Trophoblast cell (in vitro differentiated cells and primary cell): ENCODE measurements around the gene PCNT.
A peak's percentile ranks its signal among the peaks of the same experiment; 100 is the strongest.

Experiments used
- DNase-seq, 2 donors: peaks; one replicate each; pipeline ENCODE4 v3.0.0-alpha.2; 2016
- H2AFZ ChIP-seq: 2 replicates; pipeline ENCODE4 v1.6.1; 2013; ENCODE audit warnings: low read length, moderate library complexity, mild to moderate bottlenecking; ENCODE audit not compliant: insufficient read depth, poor library complexity
- H2AK5ac ChIP-seq: 2 replicates; pipeline ENCODE4 v1.6.1; 2013; ENCODE audit warnings: mild to moderate bottlenecking, low read length
- H2BK120ac ChIP-seq: 2 replicates; pipeline ENCODE4 v1.6.1; 2013; ENCODE audit warnings: low read length, mild to moderate bottlenecking, moderate library complexity; ENCODE audit not compliant: insufficient read depth, poor library complexity
- H2BK12ac ChIP-seq: 2 replicates; pipeline ENCODE4 v1.6.1; 2013; ENCODE audit warnings: mild to moderate bottlenecking, low read length, moderate library complexity
- H2BK5ac ChIP-seq: 2 replicates; pipeline ENCODE4 v1.6.1; 2013; ENCODE audit warnings: low read length, low read depth, moderate library complexity, mild to moderate bottlenecking; ENCODE audit not compliant: poor library complexity
- H3K14ac ChIP-seq: 2 replicates; pipeline ENCODE4 v1.6.1; 2013; ENCODE audit warnings: mild to moderate bottlenecking, low read length
- H3K18ac ChIP-seq: 2 replicates; pipeline ENCODE4 v1.6.1; 2013; ENCODE audit warnings: mild to moderate bottlenecking, low read length
- H3K23ac ChIP-seq: 2 replicates; pipeline ENCODE4 v1.6.1; 2013; ENCODE audit warnings: low read length
- H3K27ac ChIP-seq: 2 replicates; pipeline ENCODE4 v1.5.1; 2013; ENCODE audit warnings: low read depth, mild to moderate bottlenecking, inconsistent platforms, low read length, moderate library complexity
- H3K27me3 ChIP-seq: 2 replicates; pipeline ENCODE4 v1.6.1; 2013; ENCODE audit warnings: inconsistent platforms, mild to moderate bottlenecking, low read length, moderate library complexity; ENCODE audit not compliant: insufficient read depth
- H3K36me3 ChIP-seq, 2 experiments: 1 replicate in 1 of 2; 2 replicates in 1 of 2; pipeline ENCODE4 v1.6.1; 2013; ENCODE audit warnings: low read length in 2 of 2, mild to moderate bottlenecking in 2 of 2, moderate library complexity in 1 of 2; ENCODE audit not compliant: insufficient read depth in 2 of 2, control insufficient read depth in 1 of 2
- H3K4ac ChIP-seq: 2 replicates; pipeline ENCODE4 v1.6.1; 2013; ENCODE audit warnings: low read depth, mild to moderate bottlenecking, low read length, moderate library complexity
- H3K4me1 ChIP-seq, 2 experiments: 1 replicate in 1 of 2; 2 replicates in 1 of 2; pipeline ENCODE4 v1.6.1; 2013; ENCODE audit warnings: low read length in 2 of 2, mild to moderate bottlenecking in 2 of 2, moderate library complexity in 1 of 2; ENCODE audit not compliant: insufficient read depth in 2 of 2, control insufficient read depth in 1 of 2
- H3K4me2 ChIP-seq: 2 replicates; pipeline ENCODE4 v1.6.1; 2013; ENCODE audit warnings: inconsistent platforms, mild to moderate bottlenecking, low read length, moderate library complexity
- H3K4me3 ChIP-seq: 2 replicates; pipeline ENCODE4 v1.5.1; 2013; ENCODE audit warnings: mild to moderate bottlenecking, low read depth, low read length, inconsistent platforms
- H3K79me1 ChIP-seq: one replicate; pipeline ENCODE4 v1.6.1; 2013; ENCODE audit warnings: low read length
- H3K79me2 ChIP-seq: 2 replicates; pipeline ENCODE4 v1.6.1; 2013; ENCODE audit warnings: low read length, mild to moderate bottlenecking; ENCODE audit not compliant: control insufficient read depth, insufficient read depth, poor library complexity
- H3K9ac ChIP-seq: 2 replicates; pipeline ENCODE4 v1.6.1; 2013; ENCODE audit warnings: mild to moderate bottlenecking, low read length
- H3K9me3 ChIP-seq: 2 replicates; pipeline ENCODE4 v1.6.1; 2013; ENCODE audit warnings: low read depth, mild to moderate bottlenecking, control low read depth, inconsistent platforms, low read length; ENCODE audit not compliant: insufficient read depth
- H4K12ac ChIP-seq: 2 replicates; pipeline ENCODE4 v1.6.1; 2013; ENCODE audit warnings: low read depth, mild to moderate bottlenecking, low read length, moderate library complexity
- H4K8ac ChIP-seq: 2 replicates; pipeline ENCODE4 v1.6.1; 2013; ENCODE audit warnings: low read depth, mild to moderate bottlenecking, low read length, moderate library complexity
- H4K91ac ChIP-seq: one replicate; pipeline ENCODE4 v1.6.1; 2013; ENCODE audit warnings: low read depth, mild to moderate bottlenecking, low read length, moderate library complexity
- WGBS: extraction: QIAGEN DNeasy Blood & Tissue Kit; methylation state at CpG from one replicate; pipeline ENCODE4 v1.1.7; 2013; ENCODE audit warnings: missing lambda C conversion rate; ENCODE audit not compliant: insufficient read length, insufficient coverage; ENCODE audit errors: extremely low coverage; 5-methylcytosine and 5-hydroxymethylcytosine counted together

The PCNT gene

DNA sequence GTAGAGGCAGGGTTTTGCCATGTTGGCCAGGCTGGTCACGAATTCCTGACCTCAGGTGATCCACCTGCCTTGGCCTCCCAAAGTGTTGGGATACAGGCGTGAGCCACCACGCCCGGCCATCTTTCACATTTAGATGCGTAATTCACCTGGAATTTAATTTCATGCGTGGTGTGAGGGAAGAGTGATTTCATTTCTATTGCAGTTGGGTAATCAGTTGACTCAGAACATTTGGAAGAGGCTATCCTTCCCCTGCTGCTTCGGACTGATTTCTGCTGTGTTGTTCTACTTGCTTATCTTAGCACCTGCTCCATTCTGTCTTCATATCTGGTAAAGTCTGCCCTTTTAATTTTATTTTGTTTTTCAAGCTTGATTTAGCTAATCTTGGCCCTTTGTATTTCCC is 153.8 kb downstream of the PCNT start:
- H3K4me3 ChIP-seq, result no peak overlapping the region
- WGBS, result no CpG with 5 or more reads among the region's 7 CpGs
- H3K27ac ChIP-seq, result no peak overlapping the region
- no peaks in the 10 kb centered on the region for H3K4me1 ChIP-seq
- H2BK5ac ChIP-seq, result no peak overlapping the region
- H3K27me3 ChIP-seq, result no peaks in the 10 kb centered on the region
- no peak overlapping the region for H3K9ac ChIP-seq
- H2AFZ ChIP-seq, result no peak overlapping the region
- no peak overlapping the region for H2BK120ac ChIP-seq
- H3K79me1 ChIP-seq, result no peaks in the 10 kb centered on the region
- no peaks in the 10 kb centered on the region for H3K79me2 ChIP-seq
- no peak overlapping the region for H3K18ac ChIP-seq
- no peak overlapping the region for H3K4me2 ChIP-seq
- peak; percentile 41 to 85 for DNase-seq
- no peak overlapping the region for H3K4ac ChIP-seq
- peaks cover 9 to 11% of the 10 kb centered on the region in 2 experiments for H3K36me3 ChIP-seq
- H4K91ac ChIP-seq, result no peak overlapping the region
- H2BK12ac ChIP-seq, result no peak overlapping the region
- no peaks in the 10 kb centered on the region for H3K9me3 ChIP-seq
- H4K8ac ChIP-seq, result no peak overlapping the region
- H4K12ac ChIP-seq, result no peak overlapping the region
- H3K14ac ChIP-seq, result no peak overlapping the region
- H2AK5ac ChIP-seq, result no peak overlapping the region
- H3K23ac ChIP-seq, result no peak overlapping the region

DNA sequence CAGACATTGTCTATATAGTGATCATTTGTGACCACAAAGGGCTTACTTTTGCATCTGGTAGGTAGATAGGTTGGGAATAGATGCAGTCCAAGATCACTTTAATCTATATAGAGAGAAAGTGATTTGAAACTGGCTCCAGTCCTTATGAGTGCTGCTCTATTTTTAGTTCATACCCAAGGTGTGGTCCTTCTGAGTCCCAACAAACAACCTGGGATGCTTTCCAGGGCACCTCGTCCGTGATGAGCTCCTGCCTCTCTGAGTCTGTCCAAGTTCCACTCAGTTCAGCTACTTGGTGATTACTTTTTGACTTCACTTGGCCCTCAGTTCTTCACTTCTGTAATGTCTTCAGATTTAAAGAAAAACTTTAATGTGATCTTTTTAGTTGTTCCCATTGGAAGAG is 155.0 kb downstream of the PCNT start:
- WGBS, result no CpG with 5 or more reads among the region's 2 CpGs
- Histone ChIP-seq H3K9me3 (no peaks in the 10 kb centered on the region), H3K4me1 (no peaks in the 10 kb centered on the region), H3K27me3 (no peaks in the 10 kb centered on the region), H4K91ac (no peak overlapping the region), H4K12ac (no peak overlapping the region), H4K8ac (no peak overlapping the region), H3K14ac (no peak overlapping the region), H2AK5ac (no peak overlapping the region), H3K23ac (no peak overlapping the region), H2BK5ac (no peak overlapping the region), H3K27ac (no peak overlapping the region), H3K9ac (no peak overlapping the region), H2BK12ac (no peak overlapping the region), H3K18ac (no peak overlapping the region), H3K4ac (no peak overlapping the region), H3K79me2 (no peaks in the 10 kb centered on the region), H3K79me1 (no peaks in the 10 kb centered on the region), H3K4me3 (no peak overlapping the region), H3K4me2 (no peak overlapping the region), H2BK120ac (no peak overlapping the region), H2AFZ (no peak overlapping the region), H3K36me3 (peaks cover 9 to 11% of the 10 kb centered on the region in 2 experiments)
- no peak for DNase-seq

DNA sequence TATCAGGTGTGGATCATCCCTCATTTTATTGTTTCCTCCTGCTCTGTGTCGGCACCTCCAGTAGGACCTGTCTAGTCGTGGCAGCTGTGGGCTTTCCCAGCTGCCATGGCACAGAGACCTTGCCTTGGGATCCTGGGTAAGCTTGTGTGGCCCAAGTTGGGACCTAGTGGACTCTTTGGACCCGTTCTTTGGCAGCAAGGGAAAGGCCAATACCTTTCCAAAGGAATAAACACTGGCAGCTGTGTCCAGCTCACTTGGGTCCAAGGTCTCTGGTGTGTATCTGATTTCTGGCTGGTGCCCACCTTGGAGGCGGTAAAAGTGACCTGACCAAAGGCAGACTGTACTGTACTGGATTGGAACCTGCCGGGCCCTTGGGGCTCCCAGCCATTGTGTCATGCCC is 156.5 kb downstream of the PCNT start:
- H3K4ac ChIP-seq, result no peak overlapping the region
- no CpG with 5 or more reads among the region's 5 CpGs for WGBS
- H4K12ac ChIP-seq, result no peak overlapping the region
- H3K36me3 ChIP-seq, result peaks cover 10 to 13% of the 10 kb centered on the region in 2 experiments
- no peak overlapping the region for H3K27ac ChIP-seq
- no peak overlapping the region for H4K8ac ChIP-seq
- DNase-seq, result no peak
- H2BK5ac ChIP-seq, result no peak overlapping the region
- H3K14ac ChIP-seq, result no peak overlapping the region
- peak overlapping the region; percentile 20 for H3K4me3 ChIP-seq
- H3K9ac ChIP-seq, result no peak overlapping the region
- H2BK12ac ChIP-seq, result no peak overlapping the region
- no peak overlapping the region for H3K23ac ChIP-seq
- H3K18ac ChIP-seq, result no peak overlapping the region
- no peak overlapping the region for H2BK120ac ChIP-seq
- no peaks in the 10 kb centered on the region for H3K4me1 ChIP-seq
- no peaks in the 10 kb centered on the region for H3K9me3 ChIP-seq
- H3K79me1 ChIP-seq, result no peaks in the 10 kb centered on the region
- no peaks in the 10 kb centered on the region for H3K79me2 ChIP-seq
- H3K4me2 ChIP-seq, result no peak overlapping the region
- H3K27me3 ChIP-seq, result no peaks in the 10 kb centered on the region
- no peak overlapping the region for H4K91ac ChIP-seq
- no peak overlapping the region for H2AFZ ChIP-seq
- no peak overlapping the region for H2AK5ac ChIP-seq

DNA sequence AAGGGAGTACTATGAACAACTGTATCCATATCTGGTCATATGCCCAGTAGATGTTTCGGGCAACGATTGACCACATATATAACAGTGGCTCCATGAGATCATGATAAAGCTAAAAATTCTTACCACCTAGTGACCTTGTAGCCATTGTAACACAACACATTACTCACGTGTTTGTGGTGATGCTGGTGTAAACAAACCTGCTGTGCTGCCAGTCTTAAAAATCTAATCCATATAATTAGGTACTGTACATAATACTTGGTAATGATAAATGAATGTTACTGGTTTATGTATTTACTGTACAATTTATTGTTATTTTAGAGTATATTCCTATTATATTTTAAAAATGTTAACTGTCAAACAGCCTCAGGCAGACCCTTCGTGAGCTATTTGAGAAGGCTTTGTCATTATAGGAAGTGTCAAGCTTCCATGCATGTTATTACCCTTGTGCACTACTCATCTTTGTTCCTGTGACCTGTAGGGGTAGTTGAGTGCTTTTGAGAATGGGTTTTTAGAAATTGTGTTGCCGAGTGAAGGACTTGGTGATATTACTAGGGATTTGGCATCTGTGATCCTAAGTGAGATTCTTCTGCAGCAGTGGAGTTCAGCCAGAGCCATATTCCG is 158.4 kb downstream of the PCNT start:
- WGBS, result no CpG with 5 or more reads among the region's 6 CpGs
- H3K36me3 ChIP-seq, result peaks cover 11% of the 10 kb centered on the region in 2 experiments
- H3K4me2 ChIP-seq, result no peak overlapping the region
- H3K79me2 ChIP-seq, result no peaks in the 10 kb centered on the region
- no peak overlapping the region for H4K12ac ChIP-seq
- no peak overlapping the region for H3K14ac ChIP-seq
- H3K79me1 ChIP-seq, result no peaks in the 10 kb centered on the region
- no peak overlapping the region for H3K9ac ChIP-seq
- no peak overlapping the region for H2AFZ ChIP-seq
- peak; percentile 38 to 77 for DNase-seq
- H2BK120ac ChIP-seq, result no peak overlapping the region
- H2BK5ac ChIP-seq, result no peak overlapping the region
- no peak overlapping the region for H3K4ac ChIP-seq
- no peak overlapping the region for H2AK5ac ChIP-seq
- no peaks in the 10 kb centered on the region for H3K27me3 ChIP-seq
- H4K8ac ChIP-seq, result no peak overlapping the region
- no peak overlapping the region for H3K27ac ChIP-seq
- H4K91ac ChIP-seq, result no peak overlapping the region
- no peaks in the 10 kb centered on the region for H3K9me3 ChIP-seq
- H3K23ac ChIP-seq, result no peak overlapping the region
- no peak overlapping the region for H2BK12ac ChIP-seq
- H3K18ac ChIP-seq, result no peak overlapping the region
- no peaks in the 10 kb centered on the region for H3K4me1 ChIP-seq
- H3K4me3 ChIP-seq, result no peak overlapping the region
